HuH-7 (cell line): ENCODE measurements around the gene CNTN5.

Experiments used
- DNase-seq: peaks from one replicate; pipeline ENCODE4 v3.0.0; 2011; ENCODE audit warnings: low spot score

The CNTN5 gene

DNA sequence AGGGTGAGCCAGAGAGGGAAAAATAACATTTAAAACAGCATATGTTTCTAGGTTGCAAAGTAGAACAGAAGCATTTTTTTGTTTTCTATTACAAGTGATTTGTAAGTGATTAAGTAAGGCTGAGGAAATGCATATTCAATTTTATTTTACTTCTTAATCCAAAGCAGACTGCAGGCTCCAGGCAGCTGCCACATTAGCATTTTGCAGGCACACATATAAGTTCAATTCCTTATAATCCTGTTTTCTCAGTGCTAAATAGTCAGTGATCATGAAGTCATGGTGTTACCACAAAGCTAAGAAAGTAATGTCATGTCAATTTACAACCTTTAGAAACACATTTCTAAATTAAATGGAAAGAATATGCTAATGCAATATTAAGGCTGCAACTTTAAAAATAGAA is 149.8 kb downstream of the CNTN5 start:
- no peak for DNase-seq

GRCh38 chr11:99171330-99171729 is 150.6 kb downstream of the CNTN5 start:
- DNase-seq: no peak

DNA sequence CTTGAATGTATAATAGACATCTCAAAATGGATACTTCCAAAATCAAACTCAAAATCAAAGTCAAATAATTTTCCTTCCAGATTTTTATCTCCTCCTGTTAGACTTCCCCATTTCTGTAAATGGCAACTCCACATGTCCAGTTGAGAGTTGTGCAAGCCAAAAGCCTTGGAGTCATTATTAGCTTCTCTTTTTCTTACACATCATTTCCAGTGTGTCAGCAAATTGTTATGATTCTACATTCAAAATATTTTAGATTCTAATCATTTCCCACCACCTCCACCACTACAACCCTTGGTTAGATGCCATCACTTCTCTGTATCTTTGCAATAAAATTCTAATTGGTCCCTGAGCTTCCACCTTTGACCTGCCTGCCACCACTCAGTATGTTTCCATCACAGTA is 155.7 kb downstream of the CNTN5 start:
- no peak for DNase-seq

DNA sequence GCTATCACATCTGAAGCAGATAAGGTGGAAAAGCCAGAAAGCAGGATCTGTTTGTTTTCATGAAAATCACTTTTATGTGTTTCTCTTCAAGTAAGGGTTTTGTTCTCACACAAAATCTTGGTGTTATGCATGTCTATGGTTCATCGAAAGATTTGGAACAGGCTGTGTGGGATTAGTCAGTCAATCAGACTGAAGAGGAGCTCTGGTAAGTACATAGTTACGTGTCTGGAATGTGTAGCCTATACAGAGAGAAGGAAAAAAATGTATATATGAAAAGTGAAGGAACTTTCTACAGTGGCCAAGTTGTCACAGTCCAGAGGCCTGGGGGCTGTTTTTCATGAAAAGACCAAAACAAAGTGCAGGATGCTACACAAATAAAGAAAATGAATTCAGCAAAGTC is 156.7 kb downstream of the CNTN5 start:
- no peak for DNase-seq

DNA sequence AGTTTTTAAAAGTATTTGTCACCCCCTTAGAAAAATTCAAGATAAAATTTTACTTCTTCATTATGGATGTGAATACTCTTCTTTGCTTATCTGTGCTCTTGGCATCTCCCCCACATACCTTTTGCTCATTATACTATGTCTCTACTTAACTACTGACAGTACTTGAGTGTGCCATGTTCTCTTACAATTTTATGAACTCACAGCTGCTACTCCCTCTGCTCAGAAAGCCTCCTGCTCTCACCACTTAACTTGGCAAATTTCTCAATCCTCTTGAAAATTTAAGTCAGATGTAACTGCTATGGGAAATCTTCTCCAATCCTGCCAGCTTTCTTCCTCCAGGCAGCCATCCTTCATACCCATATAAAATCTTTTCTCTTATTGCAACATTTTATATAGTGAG is 163.4 kb downstream of the CNTN5 start:
- DNase-seq: no peak

- no peak for DNase-seq
Observed at GRCh38 chr11:99188221-99188620, 167.5 kb downstream of the CNTN5 start.

GRCh38 chr11:99192716-99193115 is 172.0 kb downstream of the CNTN5 start:
- DNase-seq: no peak

DNA sequence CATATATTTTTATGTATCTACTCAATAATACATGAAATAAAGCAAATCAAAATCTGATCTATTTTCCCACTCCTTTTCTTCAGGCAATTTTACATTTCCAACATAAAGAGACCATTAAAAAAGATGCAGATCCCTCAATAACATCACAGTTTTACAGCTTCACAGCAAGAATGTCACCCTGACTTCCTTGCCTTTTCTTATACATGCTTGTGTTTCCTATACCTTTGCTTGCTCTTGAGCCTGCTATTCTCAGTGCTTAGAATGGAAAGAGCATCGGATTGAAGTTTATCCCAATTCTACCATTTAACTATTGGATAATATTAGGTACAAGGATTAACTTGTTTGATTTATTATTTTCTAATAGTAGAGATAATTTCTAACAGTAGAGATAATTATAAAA is 176.7 kb downstream of the CNTN5 start:
- no peak for DNase-seq

- DNase-seq: no peak
Observed at GRCh38 chr11:99198215-99198614, 177.5 kb downstream of the CNTN5 start.

- DNase-seq: no peak
Observed at GRCh38 chr11:99199341-99199740, 178.6 kb downstream of the CNTN5 start.

DNA sequence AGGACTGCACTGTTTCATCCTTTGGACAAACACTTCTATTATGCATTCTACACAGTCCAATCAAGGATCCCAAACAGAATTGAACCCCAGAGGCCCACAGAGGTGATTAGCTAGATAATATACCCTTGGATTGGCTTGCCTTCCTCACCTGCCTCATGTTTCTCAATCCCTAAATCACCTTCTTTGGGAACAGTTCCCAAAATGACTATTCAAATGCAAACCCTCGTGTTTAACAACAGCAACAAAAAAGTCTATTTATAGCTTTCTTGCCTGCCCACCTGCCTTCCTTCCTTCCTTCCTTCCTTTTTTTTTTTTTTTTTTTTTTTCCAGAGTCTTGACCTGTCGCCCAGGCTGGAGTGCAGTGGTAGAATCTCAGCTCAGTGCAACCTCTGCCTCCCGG is 180.0 kb downstream of the CNTN5 start:
- DNase-seq: no peak

DNA sequence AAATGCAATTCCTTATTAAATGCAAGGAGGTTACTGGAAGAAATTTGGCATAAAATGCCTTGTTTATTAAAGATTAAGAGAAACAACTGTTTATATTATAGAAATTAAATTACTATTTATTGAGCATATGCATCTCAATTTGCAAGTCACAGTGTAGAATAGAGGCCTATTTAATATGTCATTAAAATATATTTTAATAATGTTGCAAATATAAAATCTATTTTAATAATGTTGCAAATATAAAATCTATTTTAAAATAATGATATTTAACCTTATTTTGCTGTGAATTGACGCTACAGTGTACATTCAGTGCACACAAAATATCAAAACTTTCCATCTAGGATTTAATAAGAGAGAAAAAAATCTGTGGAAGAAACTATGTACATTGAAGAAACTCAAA is 188.1 kb downstream of the CNTN5 start:
- no peak for DNase-seq

GRCh38 chr11:99229544-99229943 is 208.8 kb downstream of the CNTN5 start:
- DNase-seq: no peak

DNA sequence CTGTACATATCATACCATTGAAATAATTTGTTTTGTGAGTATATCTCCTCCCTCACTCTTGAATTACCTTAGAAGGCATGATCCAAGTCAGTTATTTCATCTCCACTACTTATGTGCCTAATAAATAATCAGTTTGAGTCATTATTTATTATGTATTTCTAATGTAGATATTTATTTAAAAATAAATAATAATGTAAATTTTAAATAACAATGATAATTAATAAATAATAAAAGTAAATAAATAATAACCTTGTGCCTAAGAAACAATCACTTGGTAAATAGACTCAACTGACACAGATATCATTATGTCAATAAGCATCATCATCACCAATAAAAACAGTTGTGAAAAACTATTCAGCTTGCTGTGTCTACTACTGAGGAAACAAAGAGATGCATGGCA is 213.8 kb downstream of the CNTN5 start:
- no peak for DNase-seq

DNA sequence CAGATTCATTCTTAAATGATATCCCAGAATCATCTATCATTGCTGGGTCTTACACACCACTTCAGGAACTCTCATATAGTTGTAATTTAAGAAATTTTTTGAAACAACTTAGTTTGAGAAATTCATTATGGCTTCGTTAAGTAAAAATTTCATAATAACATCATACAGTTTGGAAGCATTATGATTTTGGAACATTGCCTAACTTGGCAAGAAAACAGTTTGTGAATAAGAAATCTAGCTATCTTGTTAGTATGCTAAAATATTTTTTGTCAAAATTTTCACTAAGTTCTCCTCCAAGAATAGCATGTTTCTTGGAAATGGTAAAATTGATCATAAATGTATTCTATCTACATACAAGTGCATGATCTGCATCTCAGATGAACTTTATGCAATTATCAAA is 217.7 kb downstream of the CNTN5 start:
- DNase-seq: no peak

DNA sequence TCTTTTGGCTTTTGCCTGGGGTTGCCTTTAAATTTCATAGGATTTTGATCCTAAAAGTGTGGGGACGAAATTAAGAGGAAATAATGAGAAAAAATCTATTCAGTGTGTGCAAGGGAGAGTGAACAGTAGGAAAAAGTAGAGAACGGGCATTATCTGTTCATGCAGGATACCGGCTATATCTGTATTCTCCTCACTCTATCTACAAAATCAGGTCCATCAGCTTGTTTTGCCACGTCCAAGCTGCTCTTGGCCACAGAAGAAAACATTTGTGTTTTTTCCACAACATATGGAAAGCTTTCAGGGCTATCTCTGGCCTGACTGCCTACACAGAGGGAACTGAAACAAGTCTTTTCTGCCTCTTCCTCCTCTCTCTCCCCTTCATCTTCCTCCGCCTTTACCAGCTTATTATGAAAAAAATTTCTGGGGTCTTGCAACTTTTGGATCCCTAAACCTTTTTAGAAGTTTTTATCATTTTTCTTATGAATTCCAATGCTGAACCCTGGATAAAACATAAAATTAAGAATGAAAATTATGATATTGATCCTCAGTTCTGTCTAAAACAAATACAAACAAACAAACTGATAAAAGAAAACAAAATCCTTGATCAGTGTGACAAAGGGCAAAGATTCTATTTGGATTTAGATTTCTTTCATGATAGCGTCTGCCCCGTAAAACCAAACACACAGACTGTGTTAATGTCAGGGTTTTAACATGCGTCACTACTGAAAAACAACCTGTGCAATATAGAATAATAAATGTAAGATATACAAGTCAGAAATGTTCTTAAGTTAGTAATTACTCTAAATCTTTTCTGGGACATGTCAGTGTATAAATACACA is 219.7 kb downstream of the CNTN5 start:
- DNase-seq: no peak

DNA sequence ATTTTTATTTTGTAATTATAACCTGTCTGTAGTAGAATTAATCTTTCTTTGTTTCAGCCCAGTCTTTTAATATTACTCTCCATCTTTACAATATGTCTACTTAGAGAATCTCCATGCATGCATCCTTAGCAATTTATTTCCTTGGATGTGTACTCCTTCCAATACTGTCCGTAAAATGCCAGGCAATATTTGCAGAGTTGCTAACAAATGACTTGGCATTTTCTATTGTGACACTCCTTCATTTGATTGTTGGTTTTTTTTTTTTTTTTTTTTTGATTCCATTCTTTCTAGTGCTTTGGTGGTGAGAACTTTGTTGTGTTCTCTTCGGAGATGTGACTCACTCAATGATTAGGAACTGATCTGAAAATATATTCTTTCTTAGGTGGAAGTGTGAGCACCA is 220.3 kb downstream of the CNTN5 start:
- no peak for DNase-seq

- DNase-seq: no peak
Observed at GRCh38 chr11:99244613-99245012, 223.9 kb downstream of the CNTN5 start.

- no peak for DNase-seq
Observed at GRCh38 chr11:99246199-99246598, 225.4 kb downstream of the CNTN5 start.

DNA sequence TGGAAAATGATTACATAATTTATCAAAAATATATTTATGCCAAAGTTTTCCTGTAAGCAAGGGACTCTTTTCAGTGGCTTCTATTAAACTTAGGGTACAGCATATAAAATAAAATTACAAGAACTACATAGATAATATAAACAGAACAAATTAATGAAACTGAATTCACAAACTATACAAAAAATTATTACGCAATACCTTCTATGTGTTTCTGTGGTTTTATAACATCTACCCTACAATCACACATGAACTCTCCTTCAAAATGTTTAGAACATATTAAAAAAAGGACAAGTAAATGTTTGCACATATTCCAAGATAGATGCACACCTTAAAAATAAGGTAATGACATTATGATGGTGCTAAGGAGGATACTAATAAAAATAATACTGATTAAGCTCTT is 235.9 kb downstream of the CNTN5 start:
- no peak for DNase-seq

DNA sequence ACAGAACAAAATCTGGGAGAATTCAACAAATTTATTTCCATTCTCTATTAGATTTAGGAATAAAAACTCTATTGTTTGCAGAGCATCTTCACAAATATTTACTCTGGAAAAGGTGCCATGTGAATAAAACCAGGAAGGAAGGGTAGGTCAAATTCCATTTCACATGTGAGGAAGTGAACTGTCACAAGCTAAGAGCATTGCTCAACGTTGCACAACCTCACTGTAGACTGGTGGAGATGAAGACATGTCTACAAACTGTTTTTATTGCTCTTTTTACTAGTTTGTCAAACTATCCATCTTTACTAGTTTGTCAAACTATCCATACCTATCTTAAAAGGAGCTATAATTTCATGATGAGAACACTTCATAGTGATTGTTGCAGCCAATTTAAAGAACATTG is 236.4 kb downstream of the CNTN5 start:
- no peak for DNase-seq

GRCh38 chr11:99260696-99261095 is 239.9 kb downstream of the CNTN5 start:
- DNase-seq: no peak

- no peak for DNase-seq
Observed at GRCh38 chr11:99268886-99269285, 248.1 kb downstream of the CNTN5 start.

DNA sequence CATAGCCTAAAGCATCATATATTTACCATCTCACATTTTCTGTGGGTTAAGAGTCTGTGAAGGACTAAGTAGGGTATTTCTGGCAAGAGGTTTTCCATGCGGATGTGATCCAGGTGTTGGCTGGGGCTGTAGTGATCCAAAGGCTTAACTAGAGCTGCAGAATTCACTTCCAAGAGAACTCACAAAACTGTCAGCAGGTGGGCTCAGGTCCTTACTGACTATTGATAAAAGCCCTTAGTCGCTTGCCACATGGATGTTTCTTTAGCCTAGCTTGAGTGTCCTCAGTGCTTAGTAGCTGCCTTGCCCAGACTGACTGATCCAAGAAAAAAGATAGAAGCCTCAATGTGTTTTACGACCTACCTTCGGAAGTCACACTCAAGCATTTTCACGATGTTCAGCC is 250.8 kb downstream of the CNTN5 start:
- no peak for DNase-seq
